Measurements from ENCODE around the gene CARD18. TPM values are rescaled to one million over a fixed set of nuclear protein-coding genes. Genes with fewer than 3 reads are reported as not detected.

The CARD18 gene
- total and polyA plus RNA-seq, 2 donors (not counting 1 experiment from before 2014, with no cell fraction given): not detected

DNA sequence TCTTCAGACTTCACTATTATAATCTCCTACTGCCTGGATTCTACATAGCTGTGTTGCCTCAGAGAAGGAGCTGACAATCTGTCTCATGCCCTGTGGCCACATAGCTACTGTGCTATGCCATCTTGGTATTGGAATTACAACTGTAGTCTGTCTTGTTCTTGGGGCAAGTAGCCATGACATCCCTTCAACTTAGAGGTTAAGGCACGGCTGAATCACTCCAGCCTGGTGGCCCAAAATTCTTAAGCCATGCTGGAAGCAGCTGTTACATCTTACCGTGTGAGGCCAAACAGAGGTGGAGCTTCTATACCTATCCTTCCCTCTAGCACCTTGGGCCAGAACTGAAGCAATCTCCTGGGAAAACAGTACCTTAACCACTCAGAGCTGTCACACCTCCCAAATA, 14.8 kb downstream of the CARD18 start:
- H4K20me1 ChIP-seq (ENCODE audit: control insufficient read depth, insufficient read depth, low read length, poor library complexity, severe bottlenecking): no peaks in the 10 kb centered on the region
- POLR2A ChIA-PET: no interaction called here
- H3K9ac ChIP-seq (ENCODE audit: low read length): no peak overlapping the region
- 96% methylated on average over 2 of the region's 2 CpGs for WGBS (ENCODE audit: insufficient coverage)
- no peaks in the 10 kb centered on the region for H3K4me1 Mint-ChIP-seq
- no peaks in the 10 kb centered on the region for H3K4me1 ChIP-seq (ENCODE audit: control insufficient read depth in 2 of 2, insufficient read depth in 2 of 2, low read length in 2 of 2)
- no peaks in the 10 kb centered on the region for H3K27me3 ChIP-seq (replicated peaks in 1 of 4; ENCODE audit: control extremely low read depth in 1 of 4, control insufficient read depth in 3 of 4, insufficient read depth in 4 of 4, low read length in 3 of 4)
- no peaks in the 10 kb centered on the region for H3K36me3 ChIP-seq (replicated peaks in 1 of 2; ENCODE audit: control extremely low read depth in 1 of 2, control insufficient read depth in 1 of 2, extremely low read depth in 1 of 2, insufficient read depth in 2 of 2, low read length in 1 of 2)
- ATAC-seq (ENCODE audit: low read depth) (no peak), DNase-seq (no peak)
- H3K4me3 Mint-ChIP-seq: no peak overlapping the region
- H3K9me3 ChIP-seq (ENCODE audit: control extremely low read depth in 1 of 3, control insufficient read depth in 2 of 3, insufficient read depth in 1 of 3, low read length in 2 of 3): peaks cover 0 to 2% (median 0%) of the 10 kb centered on the region in 3 donors
- H3K79me2 ChIP-seq (ENCODE audit: control insufficient read depth, insufficient read depth, low read length): no peaks in the 10 kb centered on the region
- H3K27ac Mint-ChIP-seq: no peak overlapping the region
- intact Hi-C loops (cut with micrococcal nuclease): no loop called here
- no peak overlapping the region for H3K4me3 ChIP-seq (ENCODE audit: control extremely low read depth in 1 of 5, extremely low read depth in 1 of 5, insufficient read depth in 1 of 5, low read depth in 2 of 5, low read length in 4 of 5)
- no peak overlapping the region for H3K4me2 ChIP-seq (replicated peaks; ENCODE audit: low read depth, low read length, poor library complexity, severe bottlenecking)
- H3K9me3 Mint-ChIP-seq (ENCODE audit: insufficient read depth): no peaks in the 10 kb centered on the region
- TF ChIP-seq, protein P1, sequence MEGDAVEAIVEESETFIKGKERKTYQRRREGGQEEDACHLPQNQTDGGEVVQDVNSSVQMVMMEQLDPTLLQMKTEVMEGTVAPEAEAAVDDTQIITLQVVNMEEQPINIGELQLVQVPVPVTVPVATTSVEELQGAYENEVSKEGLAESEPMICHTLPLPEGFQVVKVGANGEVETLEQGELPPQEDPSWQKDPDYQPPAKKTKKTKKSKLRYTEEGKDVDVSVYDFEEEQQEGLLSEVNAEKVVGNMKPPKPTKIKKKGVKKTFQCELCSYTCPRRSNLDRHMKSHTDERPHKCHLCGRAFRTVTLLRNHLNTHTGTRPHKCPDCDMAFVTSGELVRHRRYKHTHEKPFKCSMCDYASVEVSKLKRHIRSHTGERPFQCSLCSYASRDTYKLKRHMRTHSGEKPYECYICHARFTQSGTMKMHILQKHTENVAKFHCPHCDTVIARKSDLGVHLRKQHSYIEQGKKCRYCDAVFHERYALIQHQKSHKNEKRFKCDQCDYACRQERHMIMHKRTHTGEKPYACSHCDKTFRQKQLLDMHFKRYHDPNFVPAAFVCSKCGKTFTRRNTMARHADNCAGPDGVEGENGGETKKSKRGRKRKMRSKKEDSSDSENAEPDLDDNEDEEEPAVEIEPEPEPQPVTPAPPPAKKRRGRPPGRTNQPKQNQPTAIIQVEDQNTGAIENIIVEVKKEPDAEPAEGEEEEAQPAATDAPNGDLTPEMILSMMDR (IDR thresholded peaks at IDR 0.05): no peak
- TF ChIP-seq EZH2 (IDR thresholded peaks at IDR 0.05; ENCODE audit: borderline replicate concordance, insufficient read depth, low read depth, low read length, poor library complexity, severe bottlenecking): no peak
- no peak overlapping the region for H2AFZ ChIP-seq (ENCODE audit: insufficient read depth, low read depth, low read length, poor library complexity, severe bottlenecking)
- no peak overlapping the region for H3K27ac ChIP-seq (ENCODE audit: low read length in 2 of 2)
- H3K27me3 Mint-ChIP-seq: peaks cover 4% of the 10 kb centered on the region
- CTCF ChIA-PET: interaction anchor here (1.7 kb wide), 1 partner anchor 9 kb away, joined by 4 read pairs; no protein-coding TSS in a partner anchor

DNA sequence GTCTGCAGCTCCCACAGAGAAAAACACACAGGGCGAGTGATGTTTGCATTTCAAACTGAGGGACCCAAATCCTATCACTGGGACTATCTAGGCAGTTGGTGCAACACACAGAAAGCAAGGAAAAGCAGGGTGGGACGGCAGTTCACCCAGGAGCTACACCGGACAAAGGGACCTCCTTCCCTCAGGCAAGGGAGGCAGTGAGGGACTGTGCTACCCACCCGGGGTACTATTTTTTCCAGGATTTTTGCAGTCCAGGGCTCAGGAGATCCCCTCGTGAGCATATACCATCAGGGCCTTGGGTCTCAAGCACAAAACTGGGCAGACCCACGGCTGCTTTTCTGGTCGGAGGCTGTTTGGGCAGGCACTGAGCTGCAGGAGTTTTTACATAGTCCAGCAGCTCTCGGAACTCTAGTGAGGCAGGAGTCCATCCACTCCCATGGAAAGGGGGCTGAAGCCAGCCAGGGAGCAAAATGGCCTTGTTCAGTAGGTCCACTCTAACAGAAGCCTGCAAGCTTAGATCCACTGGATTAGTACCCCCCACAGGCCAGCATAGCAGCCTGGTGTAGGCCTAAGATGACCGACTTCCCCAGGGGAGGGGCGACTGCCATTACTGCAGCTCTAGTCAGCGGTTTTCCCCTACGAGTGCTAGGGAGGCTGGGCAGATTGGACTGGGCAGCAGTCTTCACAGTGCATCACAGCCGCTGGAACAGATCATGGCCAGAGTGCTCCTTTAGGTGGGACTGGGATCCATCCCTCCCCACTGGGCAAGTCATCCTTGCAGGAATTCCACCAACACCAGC, 28.2 kb downstream of the CARD18 start:
- Histone ChIP-seq H3K36me3 (replicated peaks in 1 of 2; ENCODE audit: control extremely low read depth in 1 of 2, control insufficient read depth in 1 of 2, extremely low read depth in 1 of 2, insufficient read depth in 2 of 2, low read length in 1 of 2) (no peaks in the 10 kb centered on the region), H3K4me3 (ENCODE audit: control extremely low read depth in 1 of 5, extremely low read depth in 1 of 5, insufficient read depth in 1 of 5, low read depth in 2 of 5, low read length in 4 of 5) (no peak overlapping the region), H3K4me2 (replicated peaks; ENCODE audit: low read depth, low read length, poor library complexity, severe bottlenecking) (no peak overlapping the region), H3K79me2 (ENCODE audit: control insufficient read depth, insufficient read depth, low read length) (no peaks in the 10 kb centered on the region), H3K4me1 (ENCODE audit: control insufficient read depth in 2 of 2, insufficient read depth in 2 of 2, low read length in 2 of 2) (peaks cover 0 to 3% of the 10 kb centered on the region in 2 donors), H2AFZ (ENCODE audit: insufficient read depth, low read depth, low read length, poor library complexity, severe bottlenecking) (no peak overlapping the region), H3K27me3 (replicated peaks in 1 of 4; ENCODE audit: control extremely low read depth in 1 of 4, control insufficient read depth in 3 of 4, insufficient read depth in 4 of 4, low read length in 3 of 4) (peaks cover 0 to 5% (median 0%) of the 10 kb centered on the region in 4 experiments), H4K20me1 (ENCODE audit: control insufficient read depth, insufficient read depth, low read length, poor library complexity, severe bottlenecking) (no peaks in the 10 kb centered on the region), H3K9ac (ENCODE audit: low read length) (no peak overlapping the region), H3K27ac (ENCODE audit: low read length in 2 of 2) (no peak overlapping the region), H3K9me3 (ENCODE audit: control extremely low read depth in 1 of 3, control insufficient read depth in 2 of 3, insufficient read depth in 1 of 3, low read length in 2 of 3) (no peaks in the 10 kb centered on the region)
- peaks cover 38% of the 10 kb centered on the region for H3K27me3 Mint-ChIP-seq
- H3K9me3 Mint-ChIP-seq (ENCODE audit: insufficient read depth): no peaks in the 10 kb centered on the region
- ATAC-seq (ENCODE audit: low read depth): no peak
- no peak for DNase-seq
- no peak overlapping the region for H3K4me3 Mint-ChIP-seq
- POLR2A ChIA-PET: no interaction called here
- CTCF ChIA-PET: no interaction called here
- 87% methylated on average over 13 of the region's 13 CpGs for WGBS (ENCODE audit: insufficient coverage)
- intact Hi-C loops (cut with micrococcal nuclease): no loop called here
- H3K27ac Mint-ChIP-seq: no peak overlapping the region
- TF ChIP-seq, protein P1 (IDR thresholded peaks at IDR 0.05): no peak
- no peak for TF ChIP-seq EZH2 (IDR thresholded peaks at IDR 0.05; ENCODE audit: borderline replicate concordance, insufficient read depth, low read depth, low read length, poor library complexity, severe bottlenecking)
- H3K4me1 Mint-ChIP-seq: peaks cover 11% of the 10 kb centered on the region
